HG02623 (cell line): ENCODE measurements around the gene COL6A2.
"Not testable (repeated sequence)": the region's sequence is repeated elsewhere in the genome, so short reads cannot be mapped to it uniquely, and the experiment has no call there.

Source experiments
- ATAC-seq: cut with Tn5 transposase; IDR thresholded peaks from one replicate; pipeline ENCODE4 v1.9.1; 2021; ENCODE audit warnings: moderate library complexity; ENCODE audit not compliant: unreplicated experiment

Gene COL6A2

GRCh38 chr21:46139686-46140085, 41.8 kb downstream of the COL6A2 start:
- no peak for ATAC-seq

GRCh38 chr21:46140352-46141003, 42.6 kb downstream of the COL6A2 start:
- ATAC-seq: not testable (repeated sequence)

GRCh38 chr21:46141767-46142581, 44.1 kb downstream of the COL6A2 start:
- no peak for ATAC-seq

- no peak for ATAC-seq
Observed at GRCh38 chr21:46142582-46143473, 44.9 kb downstream of the COL6A2 start.

- ATAC-seq: no peak
Observed at GRCh38 chr21:46144464-46145070, 46.7 kb downstream of the COL6A2 start.

- ATAC-seq: no peak
Observed at GRCh38 chr21:46145159-46145839, 47.4 kb downstream of the COL6A2 start.

- no peak for ATAC-seq
Observed at GRCh38 chr21:46145840-46146691, 48.2 kb downstream of the COL6A2 start.

GRCh38 chr21:46146856-46147255, 48.9 kb downstream of the COL6A2 start:
- no peak for ATAC-seq

GRCh38 chr21:46147429-46147828, 49.5 kb downstream of the COL6A2 start:
- not testable (repeated sequence) for ATAC-seq

- no peak for ATAC-seq
Observed at GRCh38 chr21:46148106-46148505, 50.2 kb downstream of the COL6A2 start.

GRCh38 chr21:46149205-46149901, 51.4 kb downstream of the COL6A2 start:
- no peak for ATAC-seq

GRCh38 chr21:46150073-46150472, 52.2 kb downstream of the COL6A2 start:
- no peak for ATAC-seq

- no peak for ATAC-seq
Observed at GRCh38 chr21:46150491-46151121, 52.7 kb downstream of the COL6A2 start.

- ATAC-seq: no peak
Observed at GRCh38 chr21:46151261-46151988, 53.5 kb downstream of the COL6A2 start.

- no peak for ATAC-seq
Observed at GRCh38 chr21:46151989-46152926, 54.3 kb downstream of the COL6A2 start.

GRCh38 chr21:46152927-46153246, 55.0 kb downstream of the COL6A2 start:
- ATAC-seq: no peak
